Mucosa of rectum (tissue), 2 donors: ENCODE measurements around the gene NKX6-1.

Experiments used
- H3K27ac ChIP-seq, 2 donors: one replicate each; pipeline ENCODE4 v1.7.0; 2013; ENCODE audit warnings: inconsistent platforms in 2 of 2, low read depth in 2 of 2, low read length in 2 of 2
- H3K27me3 ChIP-seq, 2 donors: one replicate each; pipeline ENCODE4 v1.7.0; 2013; ENCODE audit warnings: low read length in 2 of 2; ENCODE audit not compliant: control insufficient read depth in 2 of 2, insufficient read depth in 2 of 2
- H3K36me3 ChIP-seq, 2 donors: one replicate each; pipeline ENCODE4 v1.7.0; 2013; ENCODE audit warnings: low read length in 2 of 2; ENCODE audit not compliant: control insufficient read depth in 2 of 2, insufficient read depth in 2 of 2
- H3K4me1 ChIP-seq, 2 donors: one replicate each; pipeline ENCODE4 v1.7.0; 2013; ENCODE audit warnings: low read length in 2 of 2, mild to moderate bottlenecking in 1 of 2; ENCODE audit not compliant: control insufficient read depth in 2 of 2, insufficient read depth in 2 of 2
- H3K4me3 ChIP-seq, 2 donors: one replicate each; pipeline ENCODE4 v1.7.0; 2013; ENCODE audit warnings: low read length in 2 of 2
- H3K9ac ChIP-seq, 2 donors: one replicate each; pipeline ENCODE4 v1.7.0; 2013; ENCODE audit warnings: low read length in 2 of 2, low read depth in 1 of 2, mild to moderate bottlenecking in 1 of 2
- H3K9me3 ChIP-seq, 2 donors: one replicate each; pipeline ENCODE4 v1.7.0; 2013; ENCODE audit warnings: low read length in 2 of 2; ENCODE audit not compliant: control insufficient read depth in 2 of 2
- donor health status: healthy.
- donor health status: Normal muscosa, but diverticular disease.

Gene NKX6-1

GRCh38 chr4:84512277-84512676, 13.2 kb upstream of the NKX6-1 start:
- H3K4me3 ChIP-seq, result no peak overlapping the region
- no peaks in the 10 kb centered on the region for H3K36me3 ChIP-seq
- H3K27ac ChIP-seq, result no peak overlapping the region
- H3K27me3 ChIP-seq, result peaks cover 0 to 5% of the 10 kb centered on the region in 2 donors
- no peak overlapping the region for H3K9ac ChIP-seq
- H3K9me3 ChIP-seq, result no peaks in the 10 kb centered on the region
- no peaks in the 10 kb centered on the region for H3K4me1 ChIP-seq

- H3K27me3 ChIP-seq, result peaks cover 0 to 5% of the 10 kb centered on the region in 2 donors
- H3K4me3 ChIP-seq, result no peak overlapping the region
- no peak overlapping the region for H3K27ac ChIP-seq
- H3K9ac ChIP-seq, result no peak overlapping the region
- H3K4me1 ChIP-seq, result no peaks in the 10 kb centered on the region
- no peaks in the 10 kb centered on the region for H3K9me3 ChIP-seq
- no peaks in the 10 kb centered on the region for H3K36me3 ChIP-seq
These were observed 12.6 kb upstream of the NKX6-1 start for GRCh38 chr4:84511703-84512102.

GRCh38 chr4:84507941-84508340, 8.8 kb upstream of the NKX6-1 start:
- no peaks in the 10 kb centered on the region for H3K36me3 ChIP-seq
- no peaks in the 10 kb centered on the region for H3K9me3 ChIP-seq
- H3K27me3 ChIP-seq, result peaks cover 15 to 17% of the 10 kb centered on the region in 2 donors
- H3K9ac ChIP-seq, result no peak overlapping the region
- peaks cover 0 to 2% of the 10 kb centered on the region in 2 donors for H3K4me1 ChIP-seq
- H3K4me3 ChIP-seq, result no peak overlapping the region
- no peak overlapping the region for H3K27ac ChIP-seq

- peaks cover 0 to 4% of the 10 kb centered on the region in 2 donors for H3K4me1 ChIP-seq
- H3K27me3 ChIP-seq, result peaks cover 46 to 47% of the 10 kb centered on the region in 2 donors
- peaks cover 0 to 3% of the 10 kb centered on the region in 2 donors for H3K9me3 ChIP-seq
- H3K36me3 ChIP-seq, result no peaks in the 10 kb centered on the region
- H3K4me3 ChIP-seq, result no peak overlapping the region
- H3K9ac ChIP-seq, result no peak overlapping the region
- H3K27ac ChIP-seq, result no peak overlapping the region
These were observed 5.7 kb upstream of the NKX6-1 start for GRCh38 chr4:84504821-84505220.

- Histone ChIP-seq H3K27me3 (peaks cover 50 to 54% of the 10 kb centered on the region in 2 donors), H3K9ac (no peak overlapping the region), H3K27ac (no peak overlapping the region), H3K4me3 (no peak overlapping the region), H3K4me1 (peaks cover 4 to 7% of the 10 kb centered on the region in 2 donors), H3K9me3 (peaks cover 0 to 3% of the 10 kb centered on the region in 2 donors), H3K36me3 (no peaks in the 10 kb centered on the region)
These were observed 4.7 kb upstream of the NKX6-1 start for GRCh38 chr4:84503495-84504437.

- Histone ChIP-seq H3K27ac (no peak overlapping the region), H3K27me3 (peaks cover 58 to 59% of the 10 kb centered on the region in 2 donors), H3K4me3 (no peak overlapping the region), H3K4me1 (peaks cover 4 to 13% of the 10 kb centered on the region in 2 donors), H3K9ac (no peak overlapping the region), H3K9me3 (peaks cover 0 to 3% of the 10 kb centered on the region in 2 donors), H3K36me3 (no peaks in the 10 kb centered on the region)
These were observed 3.9 kb upstream of the NKX6-1 start for GRCh38 chr4:84502955-84503373.

GRCh38 chr4:84502333-84502954, 3.4 kb upstream of the NKX6-1 start:
- no peak overlapping the region for H3K9ac ChIP-seq
- no peak overlapping the region for H3K27ac ChIP-seq
- H3K4me1 ChIP-seq, result peaks cover 4 to 17% of the 10 kb centered on the region in 2 donors
- peaks cover 56 to 60% of the 10 kb centered on the region in 2 donors for H3K27me3 ChIP-seq
- H3K4me3 ChIP-seq, result no peak overlapping the region
- no peaks in the 10 kb centered on the region for H3K36me3 ChIP-seq
- H3K9me3 ChIP-seq, result peaks cover 0 to 3% of the 10 kb centered on the region in 2 donors

GRCh38 chr4:84501721-84502267, 2.7 kb upstream of the NKX6-1 start:
- H3K36me3 ChIP-seq, result no peaks in the 10 kb centered on the region
- H3K9ac ChIP-seq, result no peak overlapping the region
- H3K9me3 ChIP-seq, result peaks cover 0 to 3% of the 10 kb centered on the region in 2 donors
- H3K4me3 ChIP-seq, result no peak overlapping the region
- H3K27me3 ChIP-seq, result peaks cover 62 to 67% of the 10 kb centered on the region in 2 donors
- no peak overlapping the region for H3K27ac ChIP-seq
- H3K4me1 ChIP-seq, result peaks cover 4 to 20% of the 10 kb centered on the region in 2 donors

GRCh38 chr4:84501202-84501503, 2.1 kb upstream of the NKX6-1 start:
- Histone ChIP-seq H3K27me3 (peaks cover 68 to 72% of the 10 kb centered on the region in 2 donors), H3K4me1 (peaks cover 4 to 20% of the 10 kb centered on the region in 2 donors), H3K9ac (no peak overlapping the region), H3K4me3 (no peak overlapping the region), H3K9me3 (peaks cover 0 to 3% of the 10 kb centered on the region in 2 donors), H3K27ac (no peak overlapping the region), H3K36me3 (no peaks in the 10 kb centered on the region)
